ENCODE measurements around the gene PRRT2. TPM values are rescaled to one million over a fixed set of nuclear protein-coding genes. Genes with fewer than 3 reads are reported as not detected.

Gene PRRT2
- total and polyA plus RNA-seq, 5 donors from 2014 or later = 0.06 to 1.9 (median 0.17) TPM; not detected in 2

GRCh38 chr16:29836623-29837022 is 24.6 kb downstream of the PRRT2 start:
- H3K4me3 Mint-ChIP-seq = peak overlapping the region in 1 of 4 donors; percentile 10
- no peak overlapping the region for H3K27ac ChIP-seq (ENCODE audit: insufficient read depth, low read length, poor library complexity, severe bottlenecking)
- H3K36me3 ChIP-seq (ENCODE audit: control insufficient read depth, insufficient read depth, low read length) = peaks cover 83% of the 10 kb centered on the region
- no peaks in the 10 kb centered on the region for H3K9me3 Mint-ChIP-seq
- no peaks in the 10 kb centered on the region for H3K27me3 Mint-ChIP-seq
- H3K27ac Mint-ChIP-seq = no peak overlapping the region
- DNase-seq = no peak
- H3K4me3 ChIP-seq (ENCODE audit: low read depth, low read length) = no peak overlapping the region
- H3K4me1 Mint-ChIP-seq = peaks cover 0 to 5% (median 4%) of the 10 kb centered on the region in 4 donors
- H3K4me1 ChIP-seq (ENCODE audit: control insufficient read depth, insufficient read depth, low read length, poor library complexity, severe bottlenecking) = no peaks in the 10 kb centered on the region
- no peak for ATAC-seq (ENCODE audit: low read depth in 2 of 2)
- peaks cover 43% of the 10 kb centered on the region for H3K36me3 Mint-ChIP-seq
- no peaks in the 10 kb centered on the region for H3K9me3 ChIP-seq (ENCODE audit: control insufficient read depth in 2 of 2, low read length in 2 of 2)
- H3K27me3 ChIP-seq (ENCODE audit: control insufficient read depth, insufficient read depth, low read length) = no peaks in the 10 kb centered on the region

- ATAC-seq (ENCODE audit: low read depth in 2 of 2) (no peak), DNase-seq (no peak)
- Mint-ChIP-seq H3K9me3 (no peaks in the 10 kb centered on the region), H3K27me3 (no peaks in the 10 kb centered on the region), H3K4me3 (no peak overlapping the region), H3K4me1 (no peaks in the 10 kb centered on the region), H3K27ac (no peak overlapping the region), H3K36me3 (peaks cover 38% of the 10 kb centered on the region)
- H3K27me3 ChIP-seq (ENCODE audit: control insufficient read depth, insufficient read depth, low read length) = no peaks in the 10 kb centered on the region
- no peaks in the 10 kb centered on the region for H3K9me3 ChIP-seq (ENCODE audit: control insufficient read depth in 2 of 2, low read length in 2 of 2)
- H3K4me3 ChIP-seq (ENCODE audit: low read depth, low read length) = no peak overlapping the region
- peaks cover 88% of the 10 kb centered on the region for H3K36me3 ChIP-seq (ENCODE audit: control insufficient read depth, insufficient read depth, low read length)
- H3K27ac ChIP-seq (ENCODE audit: insufficient read depth, low read length, poor library complexity, severe bottlenecking) = no peak overlapping the region
- no peaks in the 10 kb centered on the region for H3K4me1 ChIP-seq (ENCODE audit: control insufficient read depth, insufficient read depth, low read length, poor library complexity, severe bottlenecking)
Measured at GRCh38 chr16:29837841-29838240, 25.8 kb downstream of the PRRT2 start.

GRCh38 chr16:29839822-29840221 is 27.8 kb downstream of the PRRT2 start:
- Histone ChIP-seq H3K27me3 (ENCODE audit: control insufficient read depth, insufficient read depth, low read length) (no peaks in the 10 kb centered on the region), H3K9me3 (ENCODE audit: control insufficient read depth in 2 of 2, low read length in 2 of 2) (no peaks in the 10 kb centered on the region), H3K4me3 (ENCODE audit: low read depth, low read length) (no peak overlapping the region), H3K4me1 (ENCODE audit: control insufficient read depth, insufficient read depth, low read length, poor library complexity, severe bottlenecking) (no peaks in the 10 kb centered on the region), H3K36me3 (ENCODE audit: control insufficient read depth, insufficient read depth, low read length) (peaks cover 82% of the 10 kb centered on the region), H3K27ac (ENCODE audit: insufficient read depth, low read length, poor library complexity, severe bottlenecking) (no peak overlapping the region)
- Mint-ChIP-seq H3K4me1 (no peaks in the 10 kb centered on the region), H3K27me3 (no peaks in the 10 kb centered on the region), H3K9me3 (no peaks in the 10 kb centered on the region), H3K27ac (no peak overlapping the region), H3K4me3 (no peak overlapping the region), H3K36me3 (peaks cover 35% of the 10 kb centered on the region)
- no peak for ATAC-seq (ENCODE audit: low read depth in 2 of 2)
- no peak for DNase-seq

- Mint-ChIP-seq H3K27me3 (no peaks in the 10 kb centered on the region), H3K36me3 (peaks cover 36% of the 10 kb centered on the region), H3K4me1 (no peaks in the 10 kb centered on the region), H3K4me3 (no peak overlapping the region), H3K9me3 (no peaks in the 10 kb centered on the region), H3K27ac (no peak overlapping the region)
- DNase-seq (no peak), ATAC-seq (ENCODE audit: low read depth in 2 of 2) (no peak)
- Histone ChIP-seq H3K9me3 (ENCODE audit: control insufficient read depth in 2 of 2, low read length in 2 of 2) (no peaks in the 10 kb centered on the region), H3K36me3 (ENCODE audit: control insufficient read depth, insufficient read depth, low read length) (peaks cover 82% of the 10 kb centered on the region), H3K4me3 (ENCODE audit: low read depth, low read length) (no peak overlapping the region), H3K4me1 (ENCODE audit: control insufficient read depth, insufficient read depth, low read length, poor library complexity, severe bottlenecking) (no peaks in the 10 kb centered on the region), H3K27ac (ENCODE audit: insufficient read depth, low read length, poor library complexity, severe bottlenecking) (no peak overlapping the region), H3K27me3 (ENCODE audit: control insufficient read depth, insufficient read depth, low read length) (no peaks in the 10 kb centered on the region)
Measured at GRCh38 chr16:29840240-29840639, 28.2 kb downstream of the PRRT2 start.

GRCh38 chr16:29841631-29842030 is 29.6 kb downstream of the PRRT2 start:
- Mint-ChIP-seq H3K4me3 (no peak overlapping the region), H3K27me3 (no peaks in the 10 kb centered on the region), H3K27ac (no peak overlapping the region), H3K4me1 (no peaks in the 10 kb centered on the region), H3K9me3 (no peaks in the 10 kb centered on the region), H3K36me3 (peaks cover 35% of the 10 kb centered on the region)
- DNase-seq (no peak), ATAC-seq (ENCODE audit: low read depth in 2 of 2) (no peak)
- H3K36me3 ChIP-seq (ENCODE audit: control insufficient read depth, insufficient read depth, low read length) = peaks cover 84% of the 10 kb centered on the region
- no peaks in the 10 kb centered on the region for H3K9me3 ChIP-seq (ENCODE audit: control insufficient read depth in 2 of 2, low read length in 2 of 2)
- no peak overlapping the region for H3K27ac ChIP-seq (ENCODE audit: insufficient read depth, low read length, poor library complexity, severe bottlenecking)
- H3K4me1 ChIP-seq (ENCODE audit: control insufficient read depth, insufficient read depth, low read length, poor library complexity, severe bottlenecking) = no peaks in the 10 kb centered on the region
- no peaks in the 10 kb centered on the region for H3K27me3 ChIP-seq (ENCODE audit: control insufficient read depth, insufficient read depth, low read length)
- H3K4me3 ChIP-seq (ENCODE audit: low read depth, low read length) = no peak overlapping the region

- no peak overlapping the region for H3K4me3 Mint-ChIP-seq
- peaks cover 31% of the 10 kb centered on the region for H3K36me3 Mint-ChIP-seq
Measured at GRCh38 chr16:29842732-29843346, 30.8 kb downstream of the PRRT2 start.

GRCh38 chr16:29843931-29844330 is 31.9 kb downstream of the PRRT2 start:
- Mint-ChIP-seq H3K4me3 (no peak overlapping the region), H3K4me1 (peaks cover 0 to 7% (median 0%) of the 10 kb centered on the region in 4 donors), H3K27me3 (no peaks in the 10 kb centered on the region), H3K27ac (no peak overlapping the region), H3K36me3 (peaks cover 29% of the 10 kb centered on the region), H3K9me3 (no peaks in the 10 kb centered on the region)
- Histone ChIP-seq H3K9me3 (ENCODE audit: control insufficient read depth in 2 of 2, low read length in 2 of 2) (no peaks in the 10 kb centered on the region), H3K27me3 (ENCODE audit: control insufficient read depth, insufficient read depth, low read length) (no peaks in the 10 kb centered on the region), H3K27ac (ENCODE audit: insufficient read depth, low read length, poor library complexity, severe bottlenecking) (no peak overlapping the region), H3K4me3 (ENCODE audit: low read depth, low read length) (no peak overlapping the region), H3K36me3 (ENCODE audit: control insufficient read depth, insufficient read depth, low read length) (peaks cover 77% of the 10 kb centered on the region), H3K4me1 (ENCODE audit: control insufficient read depth, insufficient read depth, low read length, poor library complexity, severe bottlenecking) (no peaks in the 10 kb centered on the region)
- DNase-seq (no peak), ATAC-seq (ENCODE audit: low read depth in 2 of 2) (no peak)

More at GRCh38 chr16:29842732-29843346, 30.8 kb downstream of the PRRT2 start:
- Mint-ChIP-seq H3K27ac (peak overlapping the region in 1 of 3 donors; percentile 79), H3K27me3 (no peaks in the 10 kb centered on the region), H3K4me1 (no peaks in the 10 kb centered on the region), H3K9me3 (no peaks in the 10 kb centered on the region)
- ATAC-seq (ENCODE audit: low read depth in 2 of 2) = no peak
- DNase-seq = no peak
- Histone ChIP-seq H3K4me1 (ENCODE audit: control insufficient read depth, insufficient read depth, low read length, poor library complexity, severe bottlenecking) (no peaks in the 10 kb centered on the region), H3K27me3 (ENCODE audit: control insufficient read depth, insufficient read depth, low read length) (no peaks in the 10 kb centered on the region), H3K36me3 (ENCODE audit: control insufficient read depth, insufficient read depth, low read length) (peaks cover 85% of the 10 kb centered on the region), H3K9me3 (ENCODE audit: control insufficient read depth in 2 of 2, low read length in 2 of 2) (no peaks in the 10 kb centered on the region), H3K4me3 (ENCODE audit: low read depth, low read length) (no peak overlapping the region), H3K27ac (ENCODE audit: insufficient read depth, low read length, poor library complexity, severe bottlenecking) (no peak overlapping the region)

GRCh38 chr16:29844575-29845331 is 32.8 kb downstream of the PRRT2 start:
- Histone ChIP-seq H3K4me3 (ENCODE audit: low read depth, low read length) (no peak overlapping the region), H3K27me3 (ENCODE audit: control insufficient read depth, insufficient read depth, low read length) (no peaks in the 10 kb centered on the region), H3K4me1 (ENCODE audit: control insufficient read depth, insufficient read depth, low read length, poor library complexity, severe bottlenecking) (no peaks in the 10 kb centered on the region), H3K36me3 (ENCODE audit: control insufficient read depth, insufficient read depth, low read length) (peaks cover 70% of the 10 kb centered on the region), H3K27ac (ENCODE audit: insufficient read depth, low read length, poor library complexity, severe bottlenecking) (no peak overlapping the region), H3K9me3 (ENCODE audit: control insufficient read depth in 2 of 2, low read length in 2 of 2) (no peaks in the 10 kb centered on the region)
- Mint-ChIP-seq H3K4me3 (no peak overlapping the region), H3K27me3 (no peaks in the 10 kb centered on the region), H3K27ac (peak overlapping the region in 1 of 3 donors; percentile 38), H3K36me3 (peaks cover 21% of the 10 kb centered on the region), H3K9me3 (no peaks in the 10 kb centered on the region), H3K4me1 (peaks cover 0 to 7% (median 0%) of the 10 kb centered on the region in 4 donors)
- ATAC-seq (ENCODE audit: low read depth in 2 of 2) (no peak), DNase-seq (no peak)

Data from CD4-positive, CD25-positive, alpha-beta regulatory T cell (primary cell).